ENCODE data around the gene PROKR2.

Gene PROKR2

DNA sequence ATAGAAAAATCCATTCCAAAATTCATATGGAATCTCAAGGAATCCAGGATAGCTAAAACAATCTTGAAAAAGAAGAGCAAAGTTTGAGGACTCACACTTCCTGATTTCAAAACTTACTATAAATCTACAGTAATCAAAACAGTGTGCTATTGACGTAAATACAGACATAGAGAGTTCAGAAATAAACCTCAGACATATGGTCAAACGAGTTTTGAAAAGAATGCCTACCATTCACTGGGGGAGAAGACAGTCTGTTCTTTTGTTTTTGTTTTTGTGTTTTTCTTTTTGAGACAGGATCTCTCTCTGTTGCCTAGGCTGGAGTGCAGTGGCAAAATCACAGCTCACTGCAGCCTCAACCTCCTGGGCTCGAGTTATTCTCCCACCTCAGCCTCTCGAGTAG, 25.3 kb upstream of the PROKR2 start:
- ATAC-seq = no peak
- TF ChIP-seq ARNTL (CRISPR knock-in tag; IDR thresholded peaks at IDR 0.05; ENCODE audit: borderline replicate concordance, low read depth) = no peak
- TF ChIP-seq, protein P1, sequence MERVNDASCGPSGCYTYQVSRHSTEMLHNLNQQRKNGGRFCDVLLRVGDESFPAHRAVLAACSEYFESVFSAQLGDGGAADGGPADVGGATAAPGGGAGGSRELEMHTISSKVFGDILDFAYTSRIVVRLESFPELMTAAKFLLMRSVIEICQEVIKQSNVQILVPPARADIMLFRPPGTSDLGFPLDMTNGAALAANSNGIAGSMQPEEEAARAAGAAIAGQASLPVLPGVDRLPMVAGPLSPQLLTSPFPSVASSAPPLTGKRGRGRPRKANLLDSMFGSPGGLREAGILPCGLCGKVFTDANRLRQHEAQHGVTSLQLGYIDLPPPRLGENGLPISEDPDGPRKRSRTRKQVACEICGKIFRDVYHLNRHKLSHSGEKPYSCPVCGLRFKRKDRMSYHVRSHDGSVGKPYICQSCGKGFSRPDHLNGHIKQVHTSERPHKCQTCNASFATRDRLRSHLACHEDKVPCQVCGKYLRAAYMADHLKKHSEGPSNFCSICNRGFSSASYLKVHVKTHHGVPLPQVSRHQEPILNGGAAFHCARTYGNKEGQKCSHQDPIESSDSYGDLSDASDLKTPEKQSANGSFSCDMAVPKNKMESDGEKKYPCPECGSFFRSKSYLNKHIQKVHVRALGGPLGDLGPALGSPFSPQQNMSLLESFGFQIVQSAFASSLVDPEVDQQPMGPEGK (CRISPR knock-in tag; IDR thresholded peaks at IDR 0.05; ENCODE audit: borderline replicate concordance) = no peak
- no peak for TF ChIP-seq TOX (CRISPR knock-in tag; IDR thresholded peaks at IDR 0.05; ENCODE audit: borderline replicate concordance)
- no peak for TF ChIP-seq ESRRG (CRISPR knock-in tag; IDR thresholded peaks at IDR 0.05)
- no peak for TF ChIP-seq ZFP3 (CRISPR knock-in tag; IDR thresholded peaks at IDR 0.05)
- TF ChIP-seq CREB5 (CRISPR knock-in tag; IDR thresholded peaks at IDR 0.05; ENCODE audit: low read depth) = no peak
- no peak for TF ChIP-seq CSRNP3 (CRISPR knock-in tag; IDR thresholded peaks at IDR 0.05)
- TF ChIP-seq OSR1 (CRISPR knock-in tag; IDR thresholded peaks at IDR 0.05) = no peak
- TF ChIP-seq PPARA (CRISPR knock-in tag; IDR thresholded peaks at IDR 0.05; ENCODE audit: borderline replicate concordance) = no peak
- TF ChIP-seq ZNF565 (CRISPR knock-in tag; conservative IDR thresholded peaks at IDR 0.05; ENCODE audit: low read depth) = no peak
- TF ChIP-seq CSDC2 (CRISPR knock-in tag; IDR thresholded peaks at IDR 0.05) = no peak
- no peak for TF ChIP-seq ZFP30 (CRISPR knock-in tag; IDR thresholded peaks at IDR 0.05)
- TF ChIP-seq ISL1 (CRISPR knock-in tag; IDR thresholded peaks at IDR 0.05) = no peak
- no peak for TF ChIP-seq ZNF70 (CRISPR knock-in tag; IDR thresholded peaks at IDR 0.05)
- no peak for TF ChIP-seq ZNF8 (CRISPR knock-in tag; IDR thresholded peaks at IDR 0.05)
- no peak for TF ChIP-seq ZC3H10 (CRISPR knock-in tag; IDR thresholded peaks at IDR 0.05)
- no peak for TF ChIP-seq GLIS3 (CRISPR knock-in tag; IDR thresholded peaks at IDR 0.05)
- TF ChIP-seq BACH2 (CRISPR knock-in tag; IDR thresholded peaks at IDR 0.05; ENCODE audit: borderline replicate concordance) = no peak

- no peak for TF ChIP-seq PPARA (CRISPR knock-in tag; IDR thresholded peaks at IDR 0.05; ENCODE audit: borderline replicate concordance)
- no peak for TF ChIP-seq POU6F1 (CRISPR knock-in tag; IDR thresholded peaks at IDR 0.05; ENCODE audit: borderline replicate concordance, low read depth)
- no peak for TF ChIP-seq CREB5 (CRISPR knock-in tag; IDR thresholded peaks at IDR 0.05; ENCODE audit: low read depth)
- no peak for TF ChIP-seq ZNF70 (CRISPR knock-in tag; IDR thresholded peaks at IDR 0.05)
- no peak for TF ChIP-seq TOX (CRISPR knock-in tag; IDR thresholded peaks at IDR 0.05; ENCODE audit: borderline replicate concordance)
- TF ChIP-seq, protein P2, sequence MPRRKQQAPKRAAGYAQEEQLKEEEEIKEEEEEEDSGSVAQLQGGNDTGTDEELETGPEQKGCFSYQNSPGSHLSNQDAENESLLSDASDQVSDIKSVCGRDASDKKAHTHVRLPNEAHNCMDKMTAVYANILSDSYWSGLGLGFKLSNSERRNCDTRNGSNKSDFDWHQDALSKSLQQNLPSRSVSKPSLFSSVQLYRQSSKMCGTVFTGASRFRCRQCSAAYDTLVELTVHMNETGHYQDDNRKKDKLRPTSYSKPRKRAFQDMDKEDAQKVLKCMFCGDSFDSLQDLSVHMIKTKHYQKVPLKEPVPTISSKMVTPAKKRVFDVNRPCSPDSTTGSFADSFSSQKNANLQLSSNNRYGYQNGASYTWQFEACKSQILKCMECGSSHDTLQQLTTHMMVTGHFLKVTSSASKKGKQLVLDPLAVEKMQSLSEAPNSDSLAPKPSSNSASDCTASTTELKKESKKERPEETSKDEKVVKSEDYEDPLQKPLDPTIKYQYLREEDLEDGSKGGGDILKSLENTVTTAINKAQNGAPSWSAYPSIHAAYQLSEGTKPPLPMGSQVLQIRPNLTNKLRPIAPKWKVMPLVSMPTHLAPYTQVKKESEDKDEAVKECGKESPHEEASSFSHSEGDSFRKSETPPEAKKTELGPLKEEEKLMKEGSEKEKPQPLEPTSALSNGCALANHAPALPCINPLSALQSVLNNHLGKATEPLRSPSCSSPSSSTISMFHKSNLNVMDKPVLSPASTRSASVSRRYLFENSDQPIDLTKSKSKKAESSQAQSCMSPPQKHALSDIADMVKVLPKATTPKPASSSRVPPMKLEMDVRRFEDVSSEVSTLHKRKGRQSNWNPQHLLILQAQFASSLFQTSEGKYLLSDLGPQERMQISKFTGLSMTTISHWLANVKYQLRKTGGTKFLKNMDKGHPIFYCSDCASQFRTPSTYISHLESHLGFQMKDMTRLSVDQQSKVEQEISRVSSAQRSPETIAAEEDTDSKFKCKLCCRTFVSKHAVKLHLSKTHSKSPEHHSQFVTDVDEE (CRISPR knock-in tag; IDR thresholded peaks at IDR 0.05) = no peak
- TF ChIP-seq ZNF8 (CRISPR knock-in tag; IDR thresholded peaks at IDR 0.05) = no peak
- TF ChIP-seq ARNTL (CRISPR knock-in tag; IDR thresholded peaks at IDR 0.05; ENCODE audit: borderline replicate concordance, low read depth) = no peak
- TF ChIP-seq ZC3H10 (CRISPR knock-in tag; IDR thresholded peaks at IDR 0.05) = no peak
- no peak for TF ChIP-seq RARB (CRISPR knock-in tag; IDR thresholded peaks at IDR 0.05)
- TF ChIP-seq ISL1 (CRISPR knock-in tag; IDR thresholded peaks at IDR 0.05) = no peak
- TF ChIP-seq ZNF565 (CRISPR knock-in tag; conservative IDR thresholded peaks at IDR 0.05; ENCODE audit: low read depth) = no peak
- no peak for TF ChIP-seq ZFP30 (CRISPR knock-in tag; IDR thresholded peaks at IDR 0.05)
- no peak for ATAC-seq
These were observed 14.6 kb upstream of the PROKR2 start for GRCh38 chr20:5331340-5331739.

Data from SK-N-SH treated with all-trans-retinoic acid at 6 μM for 48 hours (cell line).